ENCODE results near the gene KLF12.
A peak's percentile ranks its signal among the peaks of the same experiment; 100 is the strongest.

The KLF12 gene

DNA sequence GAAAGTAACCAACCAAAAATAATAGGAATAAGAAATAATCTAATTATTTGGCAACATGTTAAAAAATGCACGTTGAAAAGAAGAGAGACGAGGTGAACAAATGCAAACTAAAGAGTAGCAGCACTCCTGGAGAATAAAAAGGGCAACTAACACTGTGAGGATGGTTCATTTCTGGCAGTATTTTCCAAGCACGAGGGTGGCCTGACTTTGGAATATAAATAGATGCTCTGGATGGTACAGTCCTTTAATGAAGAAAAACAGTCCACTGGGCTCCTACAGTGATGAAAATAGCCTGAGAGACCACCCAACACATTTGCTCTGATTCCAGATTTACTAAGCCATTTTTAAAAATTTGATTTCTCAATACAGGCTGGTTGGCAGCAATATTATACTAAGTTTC is 17.7 kb upstream of the KLF12 start:
- H3K27ac ChIP-seq: no peak overlapping the region
- no peak for TF ChIP-seq ZFX (IDR thresholded peaks at IDR 0.05)
- TF ChIP-seq, protein P1, sequence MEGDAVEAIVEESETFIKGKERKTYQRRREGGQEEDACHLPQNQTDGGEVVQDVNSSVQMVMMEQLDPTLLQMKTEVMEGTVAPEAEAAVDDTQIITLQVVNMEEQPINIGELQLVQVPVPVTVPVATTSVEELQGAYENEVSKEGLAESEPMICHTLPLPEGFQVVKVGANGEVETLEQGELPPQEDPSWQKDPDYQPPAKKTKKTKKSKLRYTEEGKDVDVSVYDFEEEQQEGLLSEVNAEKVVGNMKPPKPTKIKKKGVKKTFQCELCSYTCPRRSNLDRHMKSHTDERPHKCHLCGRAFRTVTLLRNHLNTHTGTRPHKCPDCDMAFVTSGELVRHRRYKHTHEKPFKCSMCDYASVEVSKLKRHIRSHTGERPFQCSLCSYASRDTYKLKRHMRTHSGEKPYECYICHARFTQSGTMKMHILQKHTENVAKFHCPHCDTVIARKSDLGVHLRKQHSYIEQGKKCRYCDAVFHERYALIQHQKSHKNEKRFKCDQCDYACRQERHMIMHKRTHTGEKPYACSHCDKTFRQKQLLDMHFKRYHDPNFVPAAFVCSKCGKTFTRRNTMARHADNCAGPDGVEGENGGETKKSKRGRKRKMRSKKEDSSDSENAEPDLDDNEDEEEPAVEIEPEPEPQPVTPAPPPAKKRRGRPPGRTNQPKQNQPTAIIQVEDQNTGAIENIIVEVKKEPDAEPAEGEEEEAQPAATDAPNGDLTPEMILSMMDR (conservative IDR thresholded peaks at IDR 0.05): no peak

GRCh38 chr13:74148352-74148751 is 14.1 kb upstream of the KLF12 start:
- H3K27ac ChIP-seq: no peak overlapping the region
- no peak for TF ChIP-seq ZFX (IDR thresholded peaks at IDR 0.05)
- TF ChIP-seq, protein P1 (conservative IDR thresholded peaks at IDR 0.05): no peak

DNA sequence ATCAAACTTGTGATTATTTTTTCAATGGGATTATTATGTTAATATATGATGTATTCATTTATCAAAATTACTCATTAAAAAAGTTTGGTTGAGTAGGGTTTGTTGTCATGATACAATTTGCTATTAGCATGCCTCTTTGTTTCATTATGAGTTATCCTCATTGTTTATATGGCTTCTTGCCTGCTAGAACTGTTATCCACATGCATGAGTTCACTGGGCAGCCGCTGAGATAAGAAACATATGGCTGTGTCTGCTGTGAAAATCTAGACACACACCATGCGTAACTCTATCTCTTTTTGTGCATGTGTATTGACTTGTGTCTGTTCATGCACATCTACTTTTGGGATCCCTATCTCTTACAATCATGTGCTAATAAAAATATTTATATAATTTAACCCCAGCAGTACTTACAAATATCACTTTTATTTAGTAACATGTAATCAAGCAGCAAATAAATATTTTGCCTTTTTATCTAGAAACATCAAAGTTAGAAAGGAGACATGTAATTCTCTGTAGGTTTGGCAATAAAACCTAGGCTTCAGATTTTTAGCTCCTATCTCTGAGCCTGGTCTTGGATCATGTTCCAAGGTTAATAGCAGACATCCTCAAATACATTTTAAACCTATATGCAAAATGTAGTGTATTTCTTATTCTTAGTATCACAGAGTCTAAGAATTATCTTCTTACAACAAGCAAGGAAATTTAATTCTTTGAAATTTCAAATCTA is 11.2 kb upstream of the KLF12 start:
- no peak overlapping the region for H3K27ac ChIP-seq
- TF ChIP-seq, protein P1 (conservative IDR thresholded peaks at IDR 0.05): no peak
- no peak for TF ChIP-seq ZFX (IDR thresholded peaks at IDR 0.05)

DNA sequence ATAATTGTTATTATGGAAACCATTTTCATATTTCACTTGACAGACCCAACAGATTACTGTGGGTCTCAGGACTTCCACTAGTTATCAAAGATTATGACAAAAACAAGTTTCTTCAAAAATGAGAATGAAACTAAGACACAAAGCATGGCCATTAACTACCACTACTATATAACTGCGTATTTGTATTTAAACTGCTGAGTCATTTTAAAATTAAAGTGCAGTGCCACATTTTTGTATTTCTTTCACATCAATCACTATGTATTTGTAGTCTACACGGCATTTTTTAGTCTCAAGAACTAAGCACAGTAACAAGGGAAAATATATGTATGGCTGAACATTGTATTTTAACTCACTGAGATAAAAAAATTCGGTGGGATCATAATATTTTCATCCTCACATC is 10.1 kb upstream of the KLF12 start:
- no peak overlapping the region for H3K27ac ChIP-seq
- TF ChIP-seq, protein P1 (conservative IDR thresholded peaks at IDR 0.05): no peak
- no peak for TF ChIP-seq ZFX (IDR thresholded peaks at IDR 0.05)

DNA sequence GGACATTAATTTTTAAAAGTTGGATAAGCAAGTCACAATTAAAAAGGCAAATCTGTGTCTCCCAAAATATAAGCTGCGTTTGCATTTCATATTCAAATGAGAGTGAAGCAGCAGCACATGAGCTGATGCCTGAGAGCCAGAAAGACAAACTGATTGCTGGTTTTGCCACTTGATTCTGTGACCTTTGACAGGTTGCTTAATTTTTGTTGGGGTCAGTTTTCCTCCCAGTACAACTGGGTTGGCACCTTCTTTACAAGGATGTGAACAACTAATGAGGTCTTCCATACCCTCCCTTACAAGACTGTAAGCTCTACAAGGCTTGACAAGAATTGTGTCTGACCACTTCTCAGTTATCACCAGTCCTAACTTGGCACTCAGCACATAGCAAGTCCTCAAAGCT is 8.1 kb upstream of the KLF12 start:
- no peak for TF ChIP-seq ZFX (IDR thresholded peaks at IDR 0.05)
- TF ChIP-seq, protein P1 (conservative IDR thresholded peaks at IDR 0.05): no peak
- no peak overlapping the region for H3K27ac ChIP-seq

DNA sequence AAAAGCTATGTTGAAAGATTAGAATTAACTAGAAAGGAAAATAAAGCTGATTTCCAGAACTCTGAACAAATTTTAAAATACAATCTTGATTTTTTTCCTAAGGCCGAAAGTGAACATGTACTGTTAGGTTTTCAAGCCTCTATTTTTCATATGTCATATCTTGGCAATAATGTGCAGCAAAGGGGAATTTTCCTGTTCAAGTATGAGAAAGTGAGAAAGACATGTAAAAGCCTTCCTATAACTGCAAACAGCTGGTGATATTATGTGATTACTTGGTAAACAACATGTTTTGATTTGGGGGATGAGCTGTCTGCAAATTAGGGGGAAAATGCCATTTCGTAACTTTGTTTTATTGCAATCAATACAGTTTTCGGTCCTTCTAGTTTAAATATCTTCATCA is 4.0 kb upstream of the KLF12 start:
- TF ChIP-seq, protein P1 (conservative IDR thresholded peaks at IDR 0.05): no peak
- no peak for TF ChIP-seq ZFX (IDR thresholded peaks at IDR 0.05)
- H3K27ac ChIP-seq: no peak overlapping the region

GRCh38 chr13:74136084-74136658 is 2.0 kb upstream of the KLF12 start:
- peak overlapping the region; percentile 49 for H3K27ac ChIP-seq
- TF ChIP-seq, protein P1 (conservative IDR thresholded peaks at IDR 0.05): no peak
- TF ChIP-seq ZFX (IDR thresholded peaks at IDR 0.05): no peak
